ENCODE data around the gene LUC7L3. TPM values are rescaled to one million over a fixed set of nuclear protein-coding genes. Genes with fewer than 3 reads are reported as not detected.
A peak's percentile ranks its signal among the peaks of the same experiment; 100 is the strongest.

LUC7L3 gene
- total and polyA plus RNA-seq, 2 of the 13 experiments (the other 11 are each of a cell fraction or from before 2014, with no cell fraction given): 108 to 120 TPM

DNA sequence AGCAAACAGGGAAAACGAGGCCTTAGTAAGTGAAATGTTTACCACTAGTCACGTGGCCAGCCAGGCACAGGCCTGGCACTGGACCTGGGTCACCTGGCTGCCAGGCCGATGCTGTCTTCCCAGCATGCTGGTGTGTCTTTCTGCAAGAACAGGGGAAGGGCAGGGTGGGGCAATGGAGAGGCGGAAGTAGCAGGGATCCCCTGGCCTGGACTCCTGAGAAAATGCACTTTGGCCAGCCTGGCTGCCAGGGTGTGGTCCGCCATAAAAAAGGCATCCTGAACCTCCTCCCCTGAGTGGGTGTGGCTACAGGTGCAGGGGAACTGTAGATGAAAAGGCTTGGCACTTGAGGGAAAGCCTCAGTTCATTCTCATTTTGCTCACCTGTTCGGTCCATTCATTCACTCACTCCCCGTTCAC, 49.0 kb downstream of the LUC7L3 start (continued):
- TF ChIP-seq ZFP62 (CRISPR knock-in tag; IDR thresholded peaks at IDR 0.05) (no peak), SUZ12 (IDR thresholded peaks at IDR 0.05; ENCODE audit: low read depth, low read length) (no peak), SP4 (CRISPR knock-in tag; IDR thresholded peaks at IDR 0.05) (peak; percentile 60; the same call in 1 of the 2 replicates), ZEB1 (IDR thresholded peaks at IDR 0.05; ENCODE audit: insufficient replicate concordance, low read depth) (no peak), ZNF570 (CRISPR knock-in tag; IDR thresholded peaks at IDR 0.05; ENCODE audit: borderline replicate concordance) (no peak), ARNTL (CRISPR knock-in tag; IDR thresholded peaks at IDR 0.05) (no peak), ZNF577 (CRISPR knock-in tag; IDR thresholded peaks at IDR 0.05; ENCODE audit: borderline replicate concordance, low read depth) (no peak), EZH2 (conservative IDR thresholded peaks at IDR 0.05; ENCODE audit: low read depth, low read length) (no peak), CEBPB (IDR thresholded peaks at IDR 0.05; ENCODE audit: borderline replicate concordance, low read depth, low read length) (no peak), ZNF263 (CRISPR knock-in tag; IDR thresholded peaks at IDR 0.05) (no peak), XBP1 (CRISPR knock-in tag; IDR thresholded peaks at IDR 0.05) (no peak), AHR (CRISPR knock-in tag; IDR thresholded peaks at IDR 0.05) (no peak), ZC3H13 (CRISPR knock-in tag; IDR thresholded peaks at IDR 0.05) (no peak), ZNF234 (CRISPR knock-in tag; conservative IDR thresholded peaks at IDR 0.05) (no peak), KLF9 (CRISPR knock-in tag; IDR thresholded peaks at IDR 0.05; ENCODE audit: low read depth) (no peak), ATF1 (CRISPR knock-in tag; IDR thresholded peaks at IDR 0.05) (no peak), TOPORS (CRISPR knock-in tag; IDR thresholded peaks at IDR 0.05) (no peak), SPEN (CRISPR knock-in tag; IDR thresholded peaks at IDR 0.05; ENCODE audit: low read depth) (peak; percentile 70; the same call in 1 of the 2 replicates), ZNF563 (CRISPR knock-in tag; IDR thresholded peaks at IDR 0.05) (no peak), ZNF782 (CRISPR knock-in tag; IDR thresholded peaks at IDR 0.05; ENCODE audit: borderline replicate concordance) (no peak), HNF4G (IDR thresholded peaks at IDR 0.05; ENCODE audit: borderline replicate concordance, low read depth, low read length) (no peak), HNF4G (CRISPR knock-in tag; IDR thresholded peaks at IDR 0.05; ENCODE audit: borderline replicate concordance, low read depth) (0 out of 2 replicates have a peak, but pooled peaks have one; percentile 33), ZNF629 (CRISPR knock-in tag; conservative IDR thresholded peaks at IDR 0.05) (no peak), HNRNPK (IDR thresholded peaks at IDR 0.05; ENCODE audit: low read depth, low read length, poor library complexity, severe bottlenecking) (no peak), ASH2L (IDR thresholded peaks at IDR 0.05; ENCODE audit: insufficient read length, low read depth, low read length) (no peak), GATA4 (IDR thresholded peaks at IDR 0.05; ENCODE audit: borderline replicate concordance, low read depth) (no peak), TARDBP (CRISPR knock-in tag; IDR thresholded peaks at IDR 0.05) (no peak; the same call in 1 of the 2 replicates)
- TF ChIP-seq, protein P1, sequence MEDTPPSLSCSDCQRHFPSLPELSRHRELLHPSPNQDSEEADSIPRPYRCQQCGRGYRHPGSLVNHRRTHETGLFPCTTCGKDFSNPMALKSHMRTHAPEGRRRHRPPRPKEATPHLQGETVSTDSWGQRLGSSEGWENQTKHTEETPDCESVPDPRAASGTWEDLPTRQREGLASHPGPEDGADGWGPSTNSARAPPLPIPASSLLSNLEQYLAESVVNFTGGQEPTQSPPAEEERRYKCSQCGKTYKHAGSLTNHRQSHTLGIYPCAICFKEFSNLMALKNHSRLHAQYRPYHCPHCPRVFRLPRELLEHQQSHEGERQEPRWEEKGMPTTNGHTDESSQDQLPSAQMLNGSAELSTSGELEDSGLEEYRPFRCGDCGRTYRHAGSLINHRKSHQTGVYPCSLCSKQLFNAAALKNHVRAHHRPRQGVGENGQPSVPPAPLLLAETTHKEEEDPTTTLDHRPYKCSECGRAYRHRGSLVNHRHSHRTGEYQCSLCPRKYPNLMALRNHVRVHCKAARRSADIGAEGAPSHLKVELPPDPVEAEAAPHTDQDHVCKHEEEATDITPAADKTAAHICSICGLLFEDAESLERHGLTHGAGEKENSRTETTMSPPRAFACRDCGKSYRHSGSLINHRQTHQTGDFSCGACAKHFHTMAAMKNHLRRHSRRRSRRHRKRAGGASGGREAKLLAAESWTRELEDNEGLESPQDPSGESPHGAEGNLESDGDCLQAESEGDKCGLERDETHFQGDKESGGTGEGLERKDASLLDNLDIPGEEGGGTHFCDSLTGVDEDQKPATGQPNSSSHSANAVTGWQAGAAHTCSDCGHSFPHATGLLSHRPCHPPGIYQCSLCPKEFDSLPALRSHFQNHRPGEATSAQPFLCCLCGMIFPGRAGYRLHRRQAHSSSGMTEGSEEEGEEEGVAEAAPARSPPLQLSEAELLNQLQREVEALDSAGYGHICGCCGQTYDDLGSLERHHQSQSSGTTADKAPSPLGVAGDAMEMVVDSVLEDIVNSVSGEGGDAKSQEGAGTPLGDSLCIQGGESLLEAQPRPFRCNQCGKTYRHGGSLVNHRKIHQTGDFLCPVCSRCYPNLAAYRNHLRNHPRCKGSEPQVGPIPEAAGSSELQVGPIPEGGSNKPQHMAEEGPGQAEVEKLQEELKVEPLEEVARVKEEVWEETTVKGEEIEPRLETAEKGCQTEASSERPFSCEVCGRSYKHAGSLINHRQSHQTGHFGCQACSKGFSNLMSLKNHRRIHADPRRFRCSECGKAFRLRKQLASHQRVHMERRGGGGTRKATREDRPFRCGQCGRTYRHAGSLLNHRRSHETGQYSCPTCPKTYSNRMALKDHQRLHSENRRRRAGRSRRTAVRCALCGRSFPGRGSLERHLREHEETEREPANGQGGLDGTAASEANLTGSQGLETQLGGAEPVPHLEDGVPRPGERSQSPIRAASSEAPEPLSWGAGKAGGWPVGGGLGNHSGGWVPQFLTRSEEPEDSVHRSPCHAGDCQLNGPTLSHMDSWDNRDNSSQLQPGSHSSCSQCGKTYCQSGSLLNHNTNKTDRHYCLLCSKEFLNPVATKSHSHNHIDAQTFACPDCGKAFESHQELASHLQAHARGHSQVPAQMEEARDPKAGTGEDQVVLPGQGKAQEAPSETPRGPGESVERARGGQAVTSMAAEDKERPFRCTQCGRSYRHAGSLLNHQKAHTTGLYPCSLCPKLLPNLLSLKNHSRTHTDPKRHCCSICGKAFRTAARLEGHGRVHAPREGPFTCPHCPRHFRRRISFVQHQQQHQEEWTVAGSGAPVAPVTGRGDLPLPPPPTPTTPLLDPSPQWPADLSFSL (CRISPR knock-in tag; IDR thresholded peaks at IDR 0.05): no peak
